Lung (tissue), 12 donors: Measurements from ENCODE around the gene EXOC4. TPM values are rescaled to one million over a fixed set of nuclear protein-coding genes. Genes with fewer than 3 reads are reported as not detected.

Source experiments
- ATAC-seq: fragments of 200-7000 bp; cut with Tn5 transposase; one replicate; pipeline ENCODE4 v1.9.1; 2020; ENCODE audit warnings: moderate number of reproducible peaks; ENCODE audit not compliant: insufficient read depth, low FRiP score
- DNase-seq, 3 donors: peaks; one replicate each; pipeline ENCODE4 v3.0.0-alpha.2; 2013 to 2017
- H3K27ac ChIP-seq, 2 donors: one replicate each; pipeline ENCODE4 v1.5.1; 2013; ENCODE audit warnings: mild to moderate bottlenecking in 2 of 2, moderate library complexity in 2 of 2, control low read depth in 1 of 2, inconsistent platforms in 1 of 2, low read depth in 1 of 2, low read length in 1 of 2
- H3K27me3 ChIP-seq, 3 donors: one replicate each; pipeline ENCODE4 v1.5.1; 2013; ENCODE audit warnings: low read length in 2 of 3; ENCODE audit not compliant: control insufficient read depth in 3 of 3, insufficient read depth in 3 of 3
- H3K36me3 ChIP-seq, 4 donors: one replicate each; pipeline ENCODE4 v1.5.1; 2013; ENCODE audit warnings: low read length in 4 of 4, mild to moderate bottlenecking in 1 of 4, moderate library complexity in 1 of 4; ENCODE audit not compliant: control insufficient read depth in 4 of 4, insufficient read depth in 4 of 4
- H3K4me1 ChIP-seq, 5 donors: one replicate each; pipeline ENCODE4 v1.5.1; 2013; ENCODE audit warnings: low read length in 5 of 5, mild to moderate bottlenecking in 2 of 5, moderate library complexity in 1 of 5; ENCODE audit not compliant: control insufficient read depth in 5 of 5, insufficient read depth in 5 of 5
- H3K4me3 ChIP-seq: one replicate; pipeline ENCODE4 v1.5.1; 2013; ENCODE audit warnings: mild to moderate bottlenecking, control low read depth, moderate library complexity
- H3K9ac ChIP-seq, 2 donors: one replicate each; pipeline ENCODE4 v1.5.1; 2013; ENCODE audit warnings: low read length in 2 of 2, control low read depth in 1 of 2; ENCODE audit not compliant: insufficient read depth in 1 of 2
- H3K9me3 ChIP-seq, 4 donors: one replicate each; pipeline ENCODE4 v1.5.1; 2013; ENCODE audit warnings: low read length in 3 of 4, mild to moderate bottlenecking in 1 of 4, moderate library complexity in 1 of 4; ENCODE audit not compliant: control insufficient read depth in 4 of 4, insufficient read depth in 3 of 4
- WGBS, 2 donors: extraction: QIAGEN DNeasy Blood & Tissue Kit; methylation state at CpG; one replicate each; pipeline ENCODE4 v1.1.7; 2013; 5-methylcytosine and 5-hydroxymethylcytosine counted together
- polyA plus RNA-seq, 2 donors: library from polyadenylated mRNA; stranded (reverse); fragments of 200-250 nt; gene quantifications; one replicate each; pipeline ENCODE4 v1.2.1, GENCODE V29; 2013
- total RNA-seq, 2 donors: library from RNA; depleted of rRNA in 1 of 2; stranded (reverse); fragments of >200 nt in 1 of 2; gene quantifications; one replicate each; pipeline ENCODE4 v1.2.1, GENCODE V29; 2014 to 2021
- TF ChIP-seq, protein P1 (sequence below): IDR thresholded peaks from 2 replicates; pipeline ENCODE4 v1.5.1; 2012; ENCODE audit warnings: mild to moderate bottlenecking; ENCODE audit errors: control extremely low read depth, extremely low read depth
- donor health status: control.
- donor health status: control.
- donor health status: Bipolar disorder and iron deficiency.
- donor health status: healthy.
- donor health status: DM: yes; HTN: yes; CAD: no.

The EXOC4 gene
- total and polyA plus RNA-seq, 4 donors: 10.3 to 232 (median 47.4) TPM

DNA sequence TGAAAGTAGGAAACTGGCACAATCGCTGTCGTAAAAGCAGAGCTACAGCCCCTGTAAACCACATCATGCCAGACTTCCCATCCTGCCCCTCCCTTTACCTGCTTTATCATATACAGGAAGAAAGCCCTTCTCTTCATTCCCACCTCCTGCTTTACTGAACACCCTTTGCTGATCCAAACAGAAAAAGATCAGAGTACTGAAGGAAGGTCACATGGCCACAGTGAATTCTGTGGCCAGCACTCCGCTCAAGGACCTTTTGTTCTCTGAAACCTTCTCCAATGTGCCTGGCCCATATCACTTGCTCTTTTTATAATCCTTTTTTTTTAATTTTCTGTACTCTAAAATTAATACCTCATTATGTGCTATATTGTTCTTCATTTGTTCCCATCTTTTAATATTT is 765.4 kb downstream of the EXOC4 start:
- TF ChIP-seq, protein P1, sequence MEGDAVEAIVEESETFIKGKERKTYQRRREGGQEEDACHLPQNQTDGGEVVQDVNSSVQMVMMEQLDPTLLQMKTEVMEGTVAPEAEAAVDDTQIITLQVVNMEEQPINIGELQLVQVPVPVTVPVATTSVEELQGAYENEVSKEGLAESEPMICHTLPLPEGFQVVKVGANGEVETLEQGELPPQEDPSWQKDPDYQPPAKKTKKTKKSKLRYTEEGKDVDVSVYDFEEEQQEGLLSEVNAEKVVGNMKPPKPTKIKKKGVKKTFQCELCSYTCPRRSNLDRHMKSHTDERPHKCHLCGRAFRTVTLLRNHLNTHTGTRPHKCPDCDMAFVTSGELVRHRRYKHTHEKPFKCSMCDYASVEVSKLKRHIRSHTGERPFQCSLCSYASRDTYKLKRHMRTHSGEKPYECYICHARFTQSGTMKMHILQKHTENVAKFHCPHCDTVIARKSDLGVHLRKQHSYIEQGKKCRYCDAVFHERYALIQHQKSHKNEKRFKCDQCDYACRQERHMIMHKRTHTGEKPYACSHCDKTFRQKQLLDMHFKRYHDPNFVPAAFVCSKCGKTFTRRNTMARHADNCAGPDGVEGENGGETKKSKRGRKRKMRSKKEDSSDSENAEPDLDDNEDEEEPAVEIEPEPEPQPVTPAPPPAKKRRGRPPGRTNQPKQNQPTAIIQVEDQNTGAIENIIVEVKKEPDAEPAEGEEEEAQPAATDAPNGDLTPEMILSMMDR: no peak
- no peak for DNase-seq

DNA sequence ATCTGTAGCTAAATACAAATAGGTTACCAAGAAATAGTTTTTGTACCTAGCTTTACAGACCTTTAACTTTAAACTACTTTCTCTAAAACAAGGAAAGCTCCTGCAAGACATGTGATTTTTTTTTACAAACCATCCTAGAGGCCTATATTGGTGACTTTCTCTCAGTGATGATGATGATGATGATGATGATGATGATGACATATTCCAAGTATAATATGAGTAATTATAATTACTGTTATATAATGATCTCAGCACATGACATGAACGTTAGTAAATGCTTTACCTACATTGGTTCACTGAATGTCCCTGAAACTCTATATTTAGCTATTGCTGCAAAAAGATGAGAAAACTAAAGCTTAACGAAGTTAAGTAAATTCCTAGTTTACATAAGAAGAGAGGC is 766.4 kb downstream of the EXOC4 start:
- WGBS, 2 donors: 77 to 80% methylated on average over 2 of the region's 2 CpGs
- ATAC-seq: no peak
- TF ChIP-seq, protein P1: no peak

More for the DNA sequence above, 765.4 kb downstream of the EXOC4 start:
- Histone ChIP-seq H3K27me3 (no peaks in the 10 kb centered on the region), H3K36me3 (no peaks in the 10 kb centered on the region), H3K4me1 (peaks cover 0 to 27% (median 0%) of the 10 kb centered on the region in 5 donors), H3K27ac (no peak overlapping the region), H3K9ac (no peak overlapping the region), H3K4me3 (no peak overlapping the region), H3K9me3 (no peaks in the 10 kb centered on the region)
- WGBS, 2 donors: 84 to 85% methylated on average over 3 of the region's 3 CpGs
- no peak for ATAC-seq

DNA sequence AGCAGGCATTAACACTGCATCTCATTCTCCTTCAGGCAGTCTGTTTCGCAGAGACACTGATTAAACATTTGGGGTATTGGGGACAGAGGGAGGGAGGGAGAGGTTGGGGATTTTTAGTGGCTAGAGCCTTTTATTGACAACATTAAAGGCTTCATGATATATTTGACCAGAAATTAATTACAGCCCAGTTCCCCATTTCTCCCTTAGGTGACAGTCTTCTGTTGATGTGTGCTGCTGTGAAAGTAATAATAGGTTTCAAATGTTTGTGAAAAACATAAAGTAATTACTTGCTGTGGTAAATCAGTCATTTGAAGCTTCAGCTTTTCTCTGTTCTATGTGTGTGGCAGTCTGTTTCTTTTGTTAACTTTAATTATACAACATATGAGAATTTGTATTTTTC is 769.0 kb downstream of the EXOC4 start:
- Histone ChIP-seq H3K27me3 (no peaks in the 10 kb centered on the region), H3K9ac (no peak overlapping the region), H3K27ac (no peak overlapping the region), H3K9me3 (no peaks in the 10 kb centered on the region), H3K4me1 (peaks cover 0 to 41% (median 13%) of the 10 kb centered on the region in 5 donors), H3K4me3 (no peak overlapping the region), H3K36me3 (no peaks in the 10 kb centered on the region)
- TF ChIP-seq, protein P1: no peak
- ATAC-seq (no peak), DNase-seq (no peak)
- WGBS, 2 donors: 98 to 100% methylated on average over 1 of the region's 1 CpG

More for the DNA sequence above, 766.4 kb downstream of the EXOC4 start:
- H3K27ac ChIP-seq: no peak overlapping the region
- peaks cover 0 to 27% (median 5%) of the 10 kb centered on the region in 5 donors for H3K4me1 ChIP-seq
- no peak for DNase-seq
- no peaks in the 10 kb centered on the region for H3K27me3 ChIP-seq
- H3K9me3 ChIP-seq: no peaks in the 10 kb centered on the region
- H3K36me3 ChIP-seq: no peaks in the 10 kb centered on the region
- no peak overlapping the region for H3K4me3 ChIP-seq
- H3K9ac ChIP-seq: no peak overlapping the region

DNA sequence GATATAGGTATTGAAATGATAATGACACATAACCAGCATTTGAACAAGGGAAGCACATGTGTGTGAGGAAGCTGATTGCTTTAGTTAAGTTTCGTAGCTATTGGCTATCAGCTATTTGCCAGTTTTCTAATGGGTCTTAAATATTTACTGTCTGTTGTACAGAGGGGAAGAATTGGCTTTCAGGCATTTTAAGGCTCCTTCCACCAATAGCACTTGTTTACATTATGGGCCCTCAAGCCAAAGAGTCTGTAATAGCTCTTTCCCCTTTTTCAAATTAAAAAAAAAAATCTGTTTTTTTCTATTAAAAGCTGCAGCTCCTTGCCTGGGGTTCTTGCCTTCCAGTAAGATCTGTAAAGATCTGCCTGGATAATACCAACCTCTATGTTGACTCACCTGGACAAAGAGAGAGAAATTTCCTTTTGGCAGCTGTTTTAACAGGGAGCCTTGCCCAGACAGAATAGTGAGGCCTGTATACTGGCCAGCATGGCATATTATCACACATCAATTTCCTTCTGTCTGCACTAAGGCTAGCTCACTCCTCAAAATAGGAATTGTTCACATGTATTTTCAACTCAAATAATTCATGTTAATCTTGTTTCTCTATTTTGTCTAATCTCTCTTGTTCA is 769.5 kb downstream of the EXOC4 start:
- H3K9me3 ChIP-seq: no peaks in the 10 kb centered on the region
- no peak overlapping the region for H3K4me3 ChIP-seq
- TF ChIP-seq, protein P1: no peak
- ATAC-seq (no peak), DNase-seq (peak in 2 of 3 donors; percentile 67 to 72)
- H3K9ac ChIP-seq: no peak overlapping the region
- H3K4me1 ChIP-seq: peaks cover 0 to 44% (median 13%) of the 10 kb centered on the region in 5 donors
- 76% methylated on average over 1 of the region's 1 CpG for WGBS, 2 donors
- no peak overlapping the region for H3K27ac ChIP-seq
- H3K36me3 ChIP-seq: no peaks in the 10 kb centered on the region
- H3K27me3 ChIP-seq: no peaks in the 10 kb centered on the region
